ENCODE results near the gene FRMD6.

FRMD6 gene

GRCh38 chr14:51609955-51610283, 41.8 kb upstream of the FRMD6 start:
- no peak overlapping the region for H3K4me3 ChIP-seq (replicated peaks; ENCODE audit: insufficient read depth, low read length)
- no peaks in the 10 kb centered on the region for H3K27me3 ChIP-seq (ENCODE audit: insufficient read depth, poor library complexity, severe bottlenecking)
- no peak overlapping the region for H3K27ac ChIP-seq (replicated peaks)
- TF ChIP-seq REST (IDR thresholded peaks at IDR 0.05; ENCODE audit: insufficient replicate concordance, low read depth) (no peak), CTCF (IDR thresholded peaks at IDR 0.05; ENCODE audit: insufficient read depth, low read length) (no peak), GABPA (IDR thresholded peaks at IDR 0.05; ENCODE audit: low read depth) (no peak), POLR2AphosphoS5 (IDR thresholded peaks at IDR 0.05; ENCODE audit: low read depth) (no peak)
- DNase-seq (ENCODE audit: low read depth in 1 of 2, low spot score in 1 of 2): no peak

GRCh38 chr14:51610771-51611170, 40.9 kb upstream of the FRMD6 start:
- DNase-seq (ENCODE audit: low read depth in 1 of 2, low spot score in 1 of 2): no peak
- no peaks in the 10 kb centered on the region for H3K27me3 ChIP-seq (ENCODE audit: insufficient read depth, poor library complexity, severe bottlenecking)
- TF ChIP-seq SPI1 (IDR thresholded peaks at IDR 0.05; ENCODE audit: borderline replicate concordance, low read depth) (no peak), GABPA (IDR thresholded peaks at IDR 0.05; ENCODE audit: low read depth) (no peak), CTCF (IDR thresholded peaks at IDR 0.05; ENCODE audit: insufficient read depth, low read length) (no peak), POLR2AphosphoS5 (IDR thresholded peaks at IDR 0.05; ENCODE audit: low read depth) (no peak), REST (IDR thresholded peaks at IDR 0.05; ENCODE audit: insufficient replicate concordance, low read depth) (no peak)
- H3K27ac ChIP-seq (replicated peaks): no peak overlapping the region
- H3K4me3 ChIP-seq (replicated peaks; ENCODE audit: insufficient read depth, low read length): no peak overlapping the region

- Histone ChIP-seq H3K27ac (replicated peaks) (no peak overlapping the region), H3K27me3 (ENCODE audit: insufficient read depth, poor library complexity, severe bottlenecking) (no peaks in the 10 kb centered on the region), H3K4me3 (replicated peaks; ENCODE audit: insufficient read depth, low read length) (no peak overlapping the region)
- TF ChIP-seq CTCF (IDR thresholded peaks at IDR 0.05; ENCODE audit: insufficient read depth, low read length) (no peak), GABPA (IDR thresholded peaks at IDR 0.05; ENCODE audit: low read depth) (no peak), REST (IDR thresholded peaks at IDR 0.05; ENCODE audit: insufficient replicate concordance, low read depth) (no peak), POLR2AphosphoS5 (IDR thresholded peaks at IDR 0.05; ENCODE audit: low read depth) (no peak), SPI1 (IDR thresholded peaks at IDR 0.05; ENCODE audit: borderline replicate concordance, low read depth) (no peak)
- no peak for DNase-seq (ENCODE audit: low read depth in 1 of 2, low spot score in 1 of 2)
Observed at GRCh38 chr14:51612449-51612848, 39.3 kb upstream of the FRMD6 start.
